Astrocyte (in vitro differentiated cells and primary cell): ENCODE results near the gene STIM1.

Source experiments
- CTCF ChIP-seq: IDR thresholded peaks from 2 replicates; pipeline ENCODE4 v1.5.1; 2011; ENCODE audit warnings: low read depth, mild to moderate bottlenecking, inconsistent platforms, low read length, moderate library complexity; ENCODE audit not compliant: insufficient read depth
- EZH2 ChIP-seq: IDR thresholded peaks from 2 replicates; pipeline ENCODE4 v1.6.1; 2012; ENCODE audit warnings: mild to moderate bottlenecking, low read length, inconsistent platforms; ENCODE audit not compliant: insufficient read depth

- TF ChIP-seq CTCF (no peak), EZH2 (no peak)
These were observed 114.1 kb downstream of the STIM1 start for GRCh38 chr11:3969613-3970012.
